IMR-90 (cell line): ENCODE results near the gene FHIP1A. TPM values are rescaled to one million over a fixed set of nuclear protein-coding genes. Genes with fewer than 3 reads are reported as not detected.

Experiments
- ATAC-seq: fragments of 200-7000 bp; cut with Tn5 transposase; 2 replicates; pipeline ENCODE4 v1.9.1; 2020; ENCODE audit warnings: low read depth, mild to moderate bottlenecking, moderate library complexity
- BruUV-seq: library from RNA; stranded (reverse); fragments of 400-500 nt; replicated peaks from 2 replicates; lab custom pipeline; 2021; lab: Mats Ljungman, UMichigan
- CTCF ChIA-PET: fragments of 300-600 bp; formaldehyde crosslinking; extraction: SDS; loops from one replicate; lab custom pipeline; 2021; ENCODE audit warnings: antibody characterized with exemption; lab: Yijun Ruan, JAX
- POLR2A ChIA-PET: fragments of 300-600 bp; sonication (Branson Sonifier 250); formaldehyde crosslinking; loops from one replicate; lab custom pipeline; 2022; ENCODE audit warnings: antibody characterized with exemption; ENCODE audit not compliant: unreplicated experiment; lab: Charles Lee
- DNase-seq: peaks from one replicate; pipeline ENCODE4 v3.0.0; 2013
- H2AFZ ChIP-seq: replicated peaks from 2 replicates; pipeline ENCODE3; 2013; ENCODE audit warnings: low read length, mild to moderate bottlenecking; ENCODE audit not compliant: poor library complexity
- H2AK5ac ChIP-seq: 2 replicates; pipeline ENCODE4 v1.6.1; 2013; ENCODE audit warnings: low read depth, low read length, inconsistent platforms
- H2AK9ac ChIP-seq: replicated peaks from 2 replicates; pipeline ENCODE3; 2013; ENCODE audit warnings: mild to moderate bottlenecking, low read depth, low read length, moderate library complexity; ENCODE audit not compliant: poor library complexity
- H2BK120ac ChIP-seq: 2 replicates; pipeline ENCODE4 v1.6.1; 2013; ENCODE audit warnings: low read depth, low read length, inconsistent platforms
- H2BK15ac ChIP-seq: 3 replicates; pipeline ENCODE4 v1.6.1; 2013; ENCODE audit warnings: low read depth, low read length, inconsistent platforms
- H2BK20ac ChIP-seq: 2 replicates; pipeline ENCODE4 v1.6.1; 2013; ENCODE audit warnings: low read depth, mild to moderate bottlenecking, inconsistent platforms, low read length, moderate library complexity
- H2BK5ac ChIP-seq: 2 replicates; pipeline ENCODE4 v1.6.1; 2013; ENCODE audit warnings: mild to moderate bottlenecking, low read depth, low read length, inconsistent platforms; ENCODE audit not compliant: poor library complexity, severe bottlenecking
- H3K14ac ChIP-seq: replicated peaks from 2 replicates; pipeline ENCODE4 v1.6.1; 2013; ENCODE audit warnings: low read depth, low read length, inconsistent platforms
- H3K18ac ChIP-seq: 2 replicates; pipeline ENCODE4 v1.6.1; 2013; ENCODE audit warnings: low read depth, low read length, control low read depth
- H3K23ac ChIP-seq: 2 replicates; pipeline ENCODE4 v1.6.1; 2013; ENCODE audit warnings: low read depth, low read length, inconsistent platforms
- H3K27ac ChIP-seq: 2 replicates; pipeline ENCODE4 v1.5.1; 2013; ENCODE audit warnings: mild to moderate bottlenecking, control low read depth, low read length; ENCODE audit not compliant: insufficient read depth
- H3K27me3 ChIP-seq: 2 replicates; pipeline ENCODE4 v1.6.1; 2013; ENCODE audit warnings: low read length; ENCODE audit not compliant: control insufficient read depth, insufficient read depth
- H3K36me3 ChIP-seq: 2 replicates; pipeline ENCODE4 v1.6.1; 2013; ENCODE audit warnings: low read length, mixed read lengths; ENCODE audit not compliant: control insufficient read depth, insufficient read depth
- H3K4ac ChIP-seq: 2 replicates; pipeline ENCODE4 v1.6.1; 2013; ENCODE audit warnings: low read depth, low read length, inconsistent platforms
- H3K4me1 ChIP-seq: 2 replicates; pipeline ENCODE4 v1.6.1; 2013; ENCODE audit warnings: low read length, mixed read lengths; ENCODE audit not compliant: control insufficient read depth, insufficient read depth
- H3K4me2 ChIP-seq: 2 replicates; pipeline ENCODE4 v1.6.1; 2013; ENCODE audit warnings: low read depth, mild to moderate bottlenecking, control low read depth, low read length, moderate library complexity
- H3K4me3 ChIP-seq: 2 replicates; pipeline ENCODE4 v1.5.1; 2013; ENCODE audit warnings: low read depth, mild to moderate bottlenecking, control low read depth, low read length, moderate library complexity; ENCODE audit not compliant: insufficient read depth
- H3K56ac ChIP-seq: 2 replicates; pipeline ENCODE4 v1.6.1; 2013; ENCODE audit warnings: low read length, inconsistent platforms; ENCODE audit not compliant: insufficient read depth; ENCODE audit errors: extremely low read depth
- H3K79me1 ChIP-seq, 2 experiments: 2 replicates each; pipeline ENCODE4 v1.6.1; 2013; ENCODE audit warnings: low read length in 2 of 2, inconsistent platforms in 1 of 2, low read depth in 1 of 2
- H3K9ac ChIP-seq: 2 replicates; pipeline ENCODE4 v1.6.1; 2013; ENCODE audit warnings: low read depth, low read length, control low read depth
- H3K9me1 ChIP-seq: 2 replicates; pipeline ENCODE4 v1.6.1; 2013; ENCODE audit warnings: low read length, inconsistent platforms; ENCODE audit not compliant: insufficient read depth
- H3K9me3 ChIP-seq: 2 replicates; pipeline ENCODE4 v1.6.1; 2013; ENCODE audit warnings: low read length; ENCODE audit not compliant: control insufficient read depth, insufficient read depth
- H4K20me1 ChIP-seq: 2 replicates; pipeline ENCODE4 v1.6.1; 2013; ENCODE audit warnings: low read length, inconsistent platforms; ENCODE audit not compliant: insufficient read depth
- H4K5ac ChIP-seq: 2 replicates; pipeline ENCODE4 v1.6.1; 2013; ENCODE audit warnings: mild to moderate bottlenecking, low read depth, low read length, control low read depth
- H4K8ac ChIP-seq, 2 experiments: 2 replicates each; pipeline ENCODE4 v1.6.1; 2013; ENCODE audit warnings: low read depth in 2 of 2, low read length in 2 of 2, control low read depth in 1 of 2, inconsistent platforms in 1 of 2
- H4K91ac ChIP-seq: 2 replicates; pipeline ENCODE4 v1.6.1; 2013; ENCODE audit warnings: low read depth, low read length, inconsistent platforms; ENCODE audit not compliant: insufficient read depth
- BHLHE40 ChIP-seq: fragments of 150-350 bp; IDR thresholded peaks from 2 replicates; pipeline ENCODE4 v1.6.1; 2016; ENCODE audit warnings: mild to moderate bottlenecking, low read depth, low read length
- CEBPB ChIP-seq: IDR thresholded peaks from 2 replicates; pipeline ENCODE4 v1.6.1; 2012; ENCODE audit warnings: low read depth, low read length, improper control_type of control experiment
- CHD1 ChIP-seq: IDR thresholded peaks from 2 replicates; pipeline ENCODE4 v1.6.1; 2012; ENCODE audit warnings: low read depth, low read length, improper control_type of control experiment
- FOS ChIP-seq: fragments of 150-350 bp; IDR thresholded peaks from 2 replicates; pipeline ENCODE4 v1.6.1; 2016; ENCODE audit warnings: low read depth, low read length
- MAFK ChIP-seq: IDR thresholded peaks from 2 replicates; pipeline ENCODE4 v1.6.1; 2012; ENCODE audit warnings: low read depth, low read length, improper control_type of control experiment
- MAZ ChIP-seq: IDR thresholded peaks from 2 replicates; pipeline ENCODE4 v1.6.1; 2012; ENCODE audit warnings: low read depth, mild to moderate bottlenecking, low read length, improper control_type of control experiment, moderate library complexity, borderline replicate concordance
- MXI1 ChIP-seq: IDR thresholded peaks from 2 replicates; pipeline ENCODE4 v1.6.1; 2012; ENCODE audit warnings: low read depth, mild to moderate bottlenecking, low read length, moderate library complexity, borderline replicate concordance
- NFE2L2 ChIP-seq: fragments of 150-350 bp; IDR thresholded peaks from 2 replicates; pipeline ENCODE4 v1.6.1; 2016; ENCODE audit warnings: low read depth, mild to moderate bottlenecking, low read length
- POLR2A ChIP-seq: IDR thresholded peaks from 2 replicates; pipeline ENCODE4 v1.6.1; 2012; ENCODE audit warnings: mild to moderate bottlenecking, low read depth, low read length
- RAD21 ChIP-seq: IDR thresholded peaks from 2 replicates; pipeline ENCODE4 v1.6.1; 2012; ENCODE audit warnings: low read length, improper control_type of control experiment
- RCOR1 ChIP-seq: IDR thresholded peaks from 2 replicates; pipeline ENCODE4 v1.6.1; 2012; ENCODE audit warnings: mild to moderate bottlenecking, low read length, improper control_type of control experiment; ENCODE audit not compliant: insufficient replicate concordance
- RFX5 ChIP-seq: IDR thresholded peaks from 2 replicates; pipeline ENCODE4 v1.8.0; 2012; ENCODE audit warnings: low read depth, mild to moderate bottlenecking, low read length, moderate library complexity
- SMC3 ChIP-seq: fragments of 150-350 bp; IDR thresholded peaks from 2 replicates; pipeline ENCODE4 v1.6.1; 2016; ENCODE audit warnings: low read depth, mild to moderate bottlenecking, antibody characterized with exemption, low read length, moderate library complexity
- WGBS, 2 experiments: methylation state at CpG; one replicate each; pipeline versions ENCODE4 v1.1.5 to v1.1.7; 2013; ENCODE audit warnings: missing lambda C conversion rate in 2 of 2; ENCODE audit not compliant: insufficient read length in 1 of 2; ENCODE audit errors: extremely low coverage in 2 of 2; 5-methylcytosine and 5-hydroxymethylcytosine counted together
- dilution Hi-C: fragments of 300-500 bp; cut with HindIII; formaldehyde crosslinking; loops from one replicate; pipeline ENCODE4 v1.14.3; 2018; ENCODE audit warnings: low sequenced_read_pairs; ENCODE audit not compliant: unreplicated experiment
- in situ Hi-C: fragments of 300-500 bp; cut with MboI; formaldehyde crosslinking; loops from 3 replicates; pipeline ENCODE4 v1.14.3; 2019; ENCODE audit warnings: low sequenced_read_pairs, inconsistent platforms, mixed read lengths
- intact Hi-C: fragments of 100-400 bp; cut with micrococcal nuclease; formaldehyde crosslinking; loops from 2 replicates; pipeline ENCODE4 v1.10.0; 2022
- polyA plus RNA-seq, 3 experiments: library from polyadenylated mRNA; depleted of rRNA; stranded (reverse); fragments of >200 nt; gene quantifications; 2 replicates each; pipeline ENCODE4 v1.2.3, GENCODE V29; 2012; ENCODE audit warnings: low replicate concordance in 1 of 3
- total RNA-seq: library from RNA; depleted of rRNA; stranded (reverse); fragments of >200 nt; gene quantifications from 2 replicates; pipeline ENCODE4 v1.2.3, GENCODE V29; 2012
- TF ChIP-seq, protein P1 (sequence below): fragments of 150-350 bp; IDR thresholded peaks from 2 replicates; pipeline ENCODE4 v1.6.1; 2017; ENCODE audit warnings: mild to moderate bottlenecking, antibody characterized with exemption, low read length, low read depth
- TF ChIP-seq, protein P2 (sequence below): conservative IDR thresholded peaks from 2 replicates; pipeline ENCODE4 v1.5.1; 2012; ENCODE audit warnings: mild to moderate bottlenecking, low read depth, low read length, improper control_type of control experiment
- TF ChIP-seq, protein P3 (sequence below): fragments of 150-350 bp; IDR thresholded peaks from 2 replicates; pipeline ENCODE4 v1.6.1; 2016; ENCODE audit warnings: low read depth, mild to moderate bottlenecking, low read length, moderate library complexity, borderline replicate concordance

FHIP1A gene
- total and polyA plus RNA-seq, 2 of the 4 experiments (the other 2 are of a cell fraction), result 0.02 to 0.18 TPM

DNA sequence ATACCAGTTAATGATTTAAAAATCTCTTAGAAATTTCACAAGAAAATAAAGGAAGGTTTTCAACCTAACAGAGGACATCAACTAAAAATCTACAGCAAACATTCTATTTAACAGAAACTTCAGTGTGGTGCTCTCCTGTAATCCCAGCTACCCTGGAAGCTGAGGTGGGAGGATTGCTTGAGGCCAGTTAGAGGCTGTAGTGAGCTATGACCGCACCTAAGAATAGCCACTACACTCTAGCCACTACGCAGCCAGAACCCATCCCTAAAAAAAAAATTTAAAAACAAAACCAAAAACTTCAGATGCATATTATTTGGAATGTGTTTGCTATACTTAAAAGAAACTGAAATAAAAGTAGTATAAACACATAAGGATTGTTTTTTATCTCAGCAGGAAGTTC is 7.2 kb upstream of the FHIP1A start:
- intact Hi-C loops, result no loop called here
- no peaks in the 10 kb centered on the region for H3K9me1 ChIP-seq
- H4K8ac ChIP-seq, result no peak overlapping the region
- no peak overlapping the region for H4K5ac ChIP-seq
- H3K4ac ChIP-seq, result no peak overlapping the region
- BruUV-seq, result no TSS peak
- ChIA-PET CTCF (no interaction called here), POLR2A (no interaction called here)
- ATAC-seq (no peak), DNase-seq (no peak)
- no peak overlapping the region for H3K18ac ChIP-seq
- H3K79me1 ChIP-seq, result no peaks in the 10 kb centered on the region
- H3K9ac ChIP-seq, result no peak overlapping the region
- H3K36me3 ChIP-seq, result no peaks in the 10 kb centered on the region
- H2BK120ac ChIP-seq, result no peak overlapping the region
- dilution Hi-C loops, result no loop called here
- H2BK20ac ChIP-seq, result no peak overlapping the region
- no peak overlapping the region for H2BK15ac ChIP-seq
- no peak overlapping the region for H3K4me3 ChIP-seq
- no peaks in the 10 kb centered on the region for H3K9me3 ChIP-seq
- H3K27ac ChIP-seq, result no peak overlapping the region
- no peak overlapping the region for H2AK9ac ChIP-seq
- no peak overlapping the region for H4K91ac ChIP-seq
- TF ChIP-seq FOS (no peak), RCOR1 (no peak), NFE2L2 (no peak), BHLHE40 (no peak), RAD21 (no peak), CHD1 (no peak), RFX5 (no peak), MXI1 (no peak), MAFK (no peak), SMC3 (no peak), CEBPB (no peak), POLR2A (no peak), MAZ (no peak)
- TF ChIP-seq, protein P1, sequence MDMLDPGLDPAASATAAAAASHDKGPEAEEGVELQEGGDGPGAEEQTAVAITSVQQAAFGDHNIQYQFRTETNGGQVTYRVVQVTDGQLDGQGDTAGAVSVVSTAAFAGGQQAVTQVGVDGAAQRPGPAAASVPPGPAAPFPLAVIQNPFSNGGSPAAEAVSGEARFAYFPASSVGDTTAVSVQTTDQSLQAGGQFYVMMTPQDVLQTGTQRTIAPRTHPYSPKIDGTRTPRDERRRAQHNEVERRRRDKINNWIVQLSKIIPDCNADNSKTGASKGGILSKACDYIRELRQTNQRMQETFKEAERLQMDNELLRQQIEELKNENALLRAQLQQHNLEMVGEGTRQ, result no peak
- TF ChIP-seq, protein P2, sequence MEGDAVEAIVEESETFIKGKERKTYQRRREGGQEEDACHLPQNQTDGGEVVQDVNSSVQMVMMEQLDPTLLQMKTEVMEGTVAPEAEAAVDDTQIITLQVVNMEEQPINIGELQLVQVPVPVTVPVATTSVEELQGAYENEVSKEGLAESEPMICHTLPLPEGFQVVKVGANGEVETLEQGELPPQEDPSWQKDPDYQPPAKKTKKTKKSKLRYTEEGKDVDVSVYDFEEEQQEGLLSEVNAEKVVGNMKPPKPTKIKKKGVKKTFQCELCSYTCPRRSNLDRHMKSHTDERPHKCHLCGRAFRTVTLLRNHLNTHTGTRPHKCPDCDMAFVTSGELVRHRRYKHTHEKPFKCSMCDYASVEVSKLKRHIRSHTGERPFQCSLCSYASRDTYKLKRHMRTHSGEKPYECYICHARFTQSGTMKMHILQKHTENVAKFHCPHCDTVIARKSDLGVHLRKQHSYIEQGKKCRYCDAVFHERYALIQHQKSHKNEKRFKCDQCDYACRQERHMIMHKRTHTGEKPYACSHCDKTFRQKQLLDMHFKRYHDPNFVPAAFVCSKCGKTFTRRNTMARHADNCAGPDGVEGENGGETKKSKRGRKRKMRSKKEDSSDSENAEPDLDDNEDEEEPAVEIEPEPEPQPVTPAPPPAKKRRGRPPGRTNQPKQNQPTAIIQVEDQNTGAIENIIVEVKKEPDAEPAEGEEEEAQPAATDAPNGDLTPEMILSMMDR, result no peak
- TF ChIP-seq, protein P3, sequence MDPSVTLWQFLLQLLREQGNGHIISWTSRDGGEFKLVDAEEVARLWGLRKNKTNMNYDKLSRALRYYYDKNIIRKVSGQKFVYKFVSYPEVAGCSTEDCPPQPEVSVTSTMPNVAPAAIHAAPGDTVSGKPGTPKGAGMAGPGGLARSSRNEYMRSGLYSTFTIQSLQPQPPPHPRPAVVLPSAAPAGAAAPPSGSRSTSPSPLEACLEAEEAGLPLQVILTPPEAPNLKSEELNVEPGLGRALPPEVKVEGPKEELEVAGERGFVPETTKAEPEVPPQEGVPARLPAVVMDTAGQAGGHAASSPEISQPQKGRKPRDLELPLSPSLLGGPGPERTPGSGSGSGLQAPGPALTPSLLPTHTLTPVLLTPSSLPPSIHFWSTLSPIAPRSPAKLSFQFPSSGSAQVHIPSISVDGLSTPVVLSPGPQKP, result no peak
- peaks cover 6% of the 10 kb centered on the region for H3K27me3 ChIP-seq
- H3K56ac ChIP-seq, result no peak overlapping the region
- no peak overlapping the region for H2AFZ ChIP-seq
- H3K4me1 ChIP-seq, result no peaks in the 10 kb centered on the region
- no peaks in the 10 kb centered on the region for H4K20me1 ChIP-seq
- no CpG with 5 or more reads among the region's 2 CpGs for WGBS, 2 experiments
- H3K23ac ChIP-seq, result no peak overlapping the region
- in situ Hi-C loops, result no loop called here
- H2AK5ac ChIP-seq, result no peak overlapping the region
- H3K4me2 ChIP-seq, result no peak overlapping the region
- H2BK5ac ChIP-seq, result no peak overlapping the region
- no peak overlapping the region for H3K14ac ChIP-seq
